Endothelial cell of umbilical vein (primary cell): ENCODE results near the gene TLCD3B.

Source experiments
- CTCF ChIP-seq, 2 donors: IDR thresholded peaks; 1 replicate in 1 of 2; 2 replicates in 1 of 2; pipeline ENCODE4 v1.5.1; 2011; ENCODE audit warnings: low read length in 2 of 2, mild to moderate bottlenecking in 2 of 2, moderate library complexity in 2 of 2, control low read depth in 1 of 2, inconsistent platforms in 1 of 2, low read depth in 1 of 2; ENCODE audit not compliant: insufficient read depth in 1 of 2; ENCODE audit errors: extremely low read depth in 1 of 2
- EZH2 ChIP-seq: IDR thresholded peaks from 2 replicates; pipeline ENCODE4 v1.6.1; 2012; ENCODE audit warnings: borderline replicate concordance, low read depth, mild to moderate bottlenecking, moderate library complexity, low read length, inconsistent platforms; ENCODE audit not compliant: severe bottlenecking
- MYC ChIP-seq: IDR thresholded peaks from one replicate; pipeline ENCODE4 v1.6.1; 2011; ENCODE audit warnings: mild to moderate bottlenecking, low read depth, low read length
- POLR2A ChIP-seq: IDR thresholded peaks from 2 replicates; pipeline ENCODE4 v1.6.1; 2012; ENCODE audit warnings: low read depth, mild to moderate bottlenecking, control low read depth, low read length
- POLR2AphosphoS5 ChIP-seq: IDR thresholded peaks from 2 replicates; pipeline ENCODE4 v1.6.1; 2012; ENCODE audit warnings: low read depth, mild to moderate bottlenecking, control low read depth, low read length, moderate library complexity; ENCODE audit not compliant: insufficient read depth

- TF ChIP-seq CTCF (IDR thresholded peaks at IDR 0.05; ENCODE audit: extremely low read depth in 1 of 2, insufficient read depth in 1 of 2, low read depth in 1 of 2, low read length in 2 of 2), result no peak
- TF ChIP-seq POLR2A, result no peak
- TF ChIP-seq POLR2AphosphoS5, result no peak
- TF ChIP-seq EZH2, result no peak
- TF ChIP-seq MYC, result no peak
Observed at GRCh38 chr16:30046178-30046577, 15.1 kb upstream of the TLCD3B start.
